HepG2 (cell line): ENCODE data around the gene UQCR11. TPM values are rescaled to one million over a fixed set of nuclear protein-coding genes. Genes with fewer than 3 reads are reported as not detected.

Experiments
- ATAC-seq: fragments of 200-7000 bp; cut with Tn5 transposase; 3 replicates; pipeline ENCODE4 v1.9.1; 2020; ENCODE audit warnings: mild to moderate bottlenecking, moderate library complexity
- BruUV-seq: library from RNA; stranded (reverse); fragments of 400-500 nt; replicated peaks from 2 replicates; lab custom pipeline; 2021; lab: Mats Ljungman, UMichigan
- CTCF ChIA-PET: fragments of 300-600 bp; formaldehyde crosslinking; extraction: SDS; loops from one replicate; lab custom pipeline; 2021; ENCODE audit warnings: low total read pairs, inconsistent platforms, low intra/inter-chr PET ratio; lab: Yijun Ruan, JAX
- POLR2A ChIA-PET: fragments of 350-600 bp; sonication (Branson Sonifier 250); formaldehyde crosslinking; loops from one replicate; lab custom pipeline; 2020; ENCODE audit warnings: antibody characterized with exemption, inconsistent platforms; lab: Yijun Ruan, JAX
- DNase-seq: peaks from one replicate; pipeline ENCODE4 v3.0.0-alpha.2; 2015; ENCODE audit warnings: low spot score
- FAIRE-seq: peaks from 3 replicates; lab custom pipeline; 2011; peaks lifted over from hg19 to GRCh38; lab: Jason Lieb, UNC
- H2AFZ ChIP-seq: one replicate; pipeline ENCODE4 v1.6.1; 2011; ENCODE audit warnings: low read length, inconsistent platforms
- H3K27ac ChIP-seq: fragments of 300-600 bp; 3 replicates; pipeline ENCODE4 v1.8.0; 2011; ENCODE audit warnings: mixed run types, mild to moderate bottlenecking, mixed read lengths, low read length, inconsistent platforms; ENCODE audit not compliant: insufficient read depth; ENCODE audit errors: extremely low read length
- H3K27me3 ChIP-seq, 2 experiments: fragments of 200-600 bp in 1 of 2; 2 replicates in 1 of 2; 3 replicates in 1 of 2; pipeline versions ENCODE4 v1.6.0 to v1.8.0; 2011; ENCODE audit warnings: low read length in 2 of 2, mild to moderate bottlenecking in 2 of 2, moderate library complexity in 2 of 2, inconsistent platforms in 1 of 2; ENCODE audit not compliant: insufficient read depth in 2 of 2, control insufficient read depth in 1 of 2
- H3K36me3 ChIP-seq, 2 experiments: fragments of 200-600 bp in 1 of 2; replicated peaks in 1 of 2; 2 replicates in 1 of 2; 3 replicates in 1 of 2; pipeline versions ENCODE4 v1.5.1 to v1.8.0; 2011; ENCODE audit warnings: low read length in 2 of 2, inconsistent platforms in 1 of 2; ENCODE audit not compliant: insufficient read depth in 2 of 2, control insufficient read depth in 1 of 2
- H3K4me1 ChIP-seq: 2 replicates; pipeline ENCODE4 v1.5.1; 2012; ENCODE audit warnings: low read length, inconsistent platforms; ENCODE audit not compliant: insufficient read depth
- H3K4me2 ChIP-seq: 2 replicates; pipeline ENCODE4 v1.6.0; 2011; ENCODE audit warnings: low read depth, low read length, inconsistent platforms
- H3K4me3 ChIP-seq, 3 experiments: fragments of 200-600 bp in 1 of 3; sonication (generic), shearing (Covaris generic) in 1 of 3; replicated peaks in 1 of 3; 2 replicates each; pipeline ENCODE4 v1.5.1; 2011 to 2016; ENCODE audit warnings: low read length in 3 of 3, inconsistent platforms in 2 of 3, low read depth in 2 of 3, mild to moderate bottlenecking in 2 of 3, control low read depth in 1 of 3, mixed read lengths in 1 of 3; ENCODE audit not compliant: insufficient read depth in 1 of 3
- H3K79me2 ChIP-seq: one replicate; pipeline ENCODE4 v1.6.1; 2011; ENCODE audit warnings: low read length, inconsistent platforms; ENCODE audit not compliant: insufficient read depth
- H3K9ac ChIP-seq: 2 replicates; pipeline ENCODE4 v1.6.0; 2011; ENCODE audit warnings: mild to moderate bottlenecking, low read depth, low read length, inconsistent platforms; ENCODE audit not compliant: insufficient read depth
- H3K9me3 ChIP-seq: 2 replicates; pipeline ENCODE4 v1.5.1; 2012; ENCODE audit warnings: mild to moderate bottlenecking, low read length
- H4K20me1 ChIP-seq: 2 replicates; pipeline ENCODE4 v1.6.0; 2011; ENCODE audit warnings: inconsistent platforms, mild to moderate bottlenecking, low read length, moderate library complexity; ENCODE audit not compliant: insufficient read depth
- ARID4A ChIP-seq: sonication (generic); formaldehyde crosslinking; IDR thresholded peaks from 2 replicates; pipeline ENCODE4 v1.5.0; 2020; ENCODE audit warnings: mild to moderate bottlenecking, missing genetic modification reagents, borderline replicate concordance
- CHD4 ChIP-seq: fragments of 200-600 bp; sonication (generic); IDR thresholded peaks from 2 replicates; pipeline ENCODE4 v1.7.0; 2017; ENCODE audit warnings: mild to moderate bottlenecking, low read length, borderline replicate concordance
- FOSL2 ChIP-seq: sonication (generic); formaldehyde crosslinking; IDR thresholded peaks from 2 replicates; pipeline ENCODE4 v1.4.0; 2020; ENCODE audit warnings: missing genetic modification reagents
- FOXO4 ChIP-seq: sonication (generic); formaldehyde crosslinking; conservative IDR thresholded peaks from 2 replicates; pipeline ENCODE4 v1.8.1; 2023; ENCODE audit warnings: missing genetic modification reagents
- GTF2F1 ChIP-seq: fragments of 150-350 bp; IDR thresholded peaks from 2 replicates; pipeline ENCODE4 v1.6.1; 2014; ENCODE audit warnings: low read length
- PPARG ChIP-seq: conservative IDR thresholded peaks from 2 replicates; pipeline ENCODE4 v1.6.1; 2016; ENCODE audit warnings: missing biosample characterization, missing genetic modification reagents
- ZFX ChIP-seq: sonication (generic); formaldehyde crosslinking; IDR thresholded peaks from 2 replicates; pipeline ENCODE4 v1.4.0; 2020; ENCODE audit warnings: mild to moderate bottlenecking, low read depth, missing genetic modification reagents, moderate library complexity
- WGBS: methylation state at CpG from one replicate; pipeline ENCODE4 v1.1.6; 2017; ENCODE audit warnings: low lambda C conversion rate; 5-methylcytosine and 5-hydroxymethylcytosine counted together
- in situ Hi-C: cut with HindIII; loops from 2 replicates; pipeline ENCODE4 v1.10.0; 2017; ENCODE audit warnings: low pct_unique_long_range_greater_than_20kb; ENCODE audit not compliant: extremely low pct_ligation_motif_present
- intact Hi-C: fragments of 100-400 bp; cut with micrococcal nuclease; formaldehyde crosslinking; loops from one replicate; pipeline ENCODE4 v1.10.0; 2022; ENCODE audit not compliant: unreplicated experiment
- polyA plus RNA-seq, 8 experiments: library from polyadenylated mRNA; depleted of rRNA in 3 of 8; stranded (reverse) in 7 of 8; unstranded in 1 of 8; fragments of >200 nt; fragmentation: Illumina TruSeq in 4 of 8; extraction: Trizol in 4 of 8; gene quantifications; 2 replicates each; pipeline versions ENCODE4 v1.2.1 to v1.2.3, GENCODE V29; 2011 to 2016; ENCODE audit warnings: low read depth in 4 of 8, missing spikeins in 1 of 8, mixed read lengths in 1 of 8; ENCODE audit not compliant: insufficient read depth in 1 of 8
- total RNA-seq, 5 experiments: library from RNA; depleted of rRNA; stranded (reverse); fragments of >200 nt; fragmentation: Illumina TruSeq; extraction: Trizol; gene quantifications; 2 replicates each; pipeline ENCODE4 v1.2.3, GENCODE V29; 2016; ENCODE audit warnings: low read depth in 1 of 5
- TF ChIP-seq, protein P1 (sequence below): fragments of 450-650 bp; IDR thresholded peaks from 2 replicates; pipeline ENCODE4 v1.6.1; 2017; ENCODE audit warnings: mild to moderate bottlenecking
- TF ChIP-seq, protein P2 (sequence below): sonication (generic); formaldehyde crosslinking; IDR thresholded peaks from 2 replicates; pipeline ENCODE4 v1.5.1; 2020; ENCODE audit warnings: mild to moderate bottlenecking, missing genetic modification reagents, moderate library complexity

UQCR11 gene
- total and polyA plus RNA-seq, 2 of the 13 experiments (the other 11 are each of a cell fraction or from before 2014, with no cell fraction given) = 125 to 214 TPM

DNA sequence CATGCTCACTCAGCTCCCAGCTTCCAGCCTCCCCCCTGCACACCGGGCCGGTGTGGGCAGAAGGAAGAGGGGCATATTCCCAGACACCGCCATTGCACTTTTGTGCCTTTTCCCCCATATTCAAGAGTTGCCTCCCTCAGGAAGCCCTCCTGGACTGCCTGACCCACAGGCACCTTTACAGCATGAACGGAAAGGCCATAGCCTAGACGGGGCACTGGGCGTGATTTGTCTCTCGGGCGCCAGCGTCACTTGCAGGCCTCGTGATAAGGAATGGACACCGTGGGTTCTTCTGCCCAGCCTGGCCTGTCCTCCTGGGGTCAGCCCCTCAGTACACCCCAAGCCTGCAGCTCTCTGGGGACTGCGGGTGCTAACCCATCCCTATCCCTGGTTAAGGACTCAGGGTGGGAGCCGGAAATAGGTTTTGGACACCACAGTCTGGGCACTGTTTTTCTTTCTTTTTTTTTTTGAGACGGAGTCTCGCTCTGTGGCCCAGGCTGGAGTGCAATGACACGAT is 933 bp upstream of the UQCR11 start:
- ChIA-PET CTCF (interaction anchor here (1.6 kb wide), 1 partner anchor 161 kb away, joined by 4 read pairs; no protein-coding TSS in a partner anchor), POLR2A (interaction anchor here (1.4 to 2.2 kb wide), 7 partner anchors 13 to 220 kb away, joined by 4 to 24 read pairs (median 5); partner anchors contain the start of gene MBD3)
- Histone ChIP-seq H3K4me3 (peak overlapping the region; percentile 46 to 100 (median 97)), H3K36me3 (peaks cover 2 to 3% of the 10 kb centered on the region in 2 experiments; a peak in 3 of 5 replicates), H3K9me3 (no peaks in the 10 kb centered on the region), H3K9ac (peak overlapping the region; percentile 86), H3K79me2 (peaks cover 34% of the 10 kb centered on the region), H4K20me1 (peaks cover 3% of the 10 kb centered on the region; the same call in 1 of the 2 replicates), H3K4me2 (peak overlapping the region; percentile 94), H3K27ac (peak overlapping the region; percentile 99), H3K4me1 (peaks cover 33% of the 10 kb centered on the region), H2AFZ (no peak overlapping the region), H3K27me3 (no peaks in the 10 kb centered on the region; a peak in 1 of 5 replicates)
- in situ Hi-C loops = no loop called here
- ATAC-seq = peak; percentile 38
- FAIRE-seq = no peak
- intact Hi-C loops = loop anchor here (5.0 kb wide), 1 partner anchor 46 kb away; the partner anchor contains the start of gene TCF3
- no TSS peak for BruUV-seq
- 16% methylated on average over 9 of the region's 16 CpGs for WGBS
- DNase-seq = no peak
- no peak for TF ChIP-seq ARID4A (CRISPR knock-in tag)
- TF ChIP-seq, protein P1, sequence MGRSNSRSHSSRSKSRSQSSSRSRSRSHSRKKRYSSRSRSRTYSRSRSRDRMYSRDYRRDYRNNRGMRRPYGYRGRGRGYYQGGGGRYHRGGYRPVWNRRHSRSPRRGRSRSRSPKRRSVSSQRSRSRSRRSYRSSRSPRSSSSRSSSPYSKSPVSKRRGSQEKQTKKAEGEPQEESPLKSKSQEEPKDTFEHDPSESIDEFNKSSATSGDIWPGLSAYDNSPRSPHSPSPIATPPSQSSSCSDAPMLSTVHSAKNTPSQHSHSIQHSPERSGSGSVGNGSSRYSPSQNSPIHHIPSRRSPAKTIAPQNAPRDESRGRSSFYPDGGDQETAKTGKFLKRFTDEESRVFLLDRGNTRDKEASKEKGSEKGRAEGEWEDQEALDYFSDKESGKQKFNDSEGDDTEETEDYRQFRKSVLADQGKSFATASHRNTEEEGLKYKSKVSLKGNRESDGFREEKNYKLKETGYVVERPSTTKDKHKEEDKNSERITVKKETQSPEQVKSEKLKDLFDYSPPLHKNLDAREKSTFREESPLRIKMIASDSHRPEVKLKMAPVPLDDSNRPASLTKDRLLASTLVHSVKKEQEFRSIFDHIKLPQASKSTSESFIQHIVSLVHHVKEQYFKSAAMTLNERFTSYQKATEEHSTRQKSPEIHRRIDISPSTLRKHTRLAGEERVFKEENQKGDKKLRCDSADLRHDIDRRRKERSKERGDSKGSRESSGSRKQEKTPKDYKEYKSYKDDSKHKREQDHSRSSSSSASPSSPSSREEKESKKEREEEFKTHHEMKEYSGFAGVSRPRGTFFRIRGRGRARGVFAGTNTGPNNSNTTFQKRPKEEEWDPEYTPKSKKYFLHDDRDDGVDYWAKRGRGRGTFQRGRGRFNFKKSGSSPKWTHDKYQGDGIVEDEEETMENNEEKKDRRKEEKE = no peak
- peak; percentile 35; the same call in 1 of the 2 replicates for TF ChIP-seq ZFX
- TF ChIP-seq, protein P2, sequence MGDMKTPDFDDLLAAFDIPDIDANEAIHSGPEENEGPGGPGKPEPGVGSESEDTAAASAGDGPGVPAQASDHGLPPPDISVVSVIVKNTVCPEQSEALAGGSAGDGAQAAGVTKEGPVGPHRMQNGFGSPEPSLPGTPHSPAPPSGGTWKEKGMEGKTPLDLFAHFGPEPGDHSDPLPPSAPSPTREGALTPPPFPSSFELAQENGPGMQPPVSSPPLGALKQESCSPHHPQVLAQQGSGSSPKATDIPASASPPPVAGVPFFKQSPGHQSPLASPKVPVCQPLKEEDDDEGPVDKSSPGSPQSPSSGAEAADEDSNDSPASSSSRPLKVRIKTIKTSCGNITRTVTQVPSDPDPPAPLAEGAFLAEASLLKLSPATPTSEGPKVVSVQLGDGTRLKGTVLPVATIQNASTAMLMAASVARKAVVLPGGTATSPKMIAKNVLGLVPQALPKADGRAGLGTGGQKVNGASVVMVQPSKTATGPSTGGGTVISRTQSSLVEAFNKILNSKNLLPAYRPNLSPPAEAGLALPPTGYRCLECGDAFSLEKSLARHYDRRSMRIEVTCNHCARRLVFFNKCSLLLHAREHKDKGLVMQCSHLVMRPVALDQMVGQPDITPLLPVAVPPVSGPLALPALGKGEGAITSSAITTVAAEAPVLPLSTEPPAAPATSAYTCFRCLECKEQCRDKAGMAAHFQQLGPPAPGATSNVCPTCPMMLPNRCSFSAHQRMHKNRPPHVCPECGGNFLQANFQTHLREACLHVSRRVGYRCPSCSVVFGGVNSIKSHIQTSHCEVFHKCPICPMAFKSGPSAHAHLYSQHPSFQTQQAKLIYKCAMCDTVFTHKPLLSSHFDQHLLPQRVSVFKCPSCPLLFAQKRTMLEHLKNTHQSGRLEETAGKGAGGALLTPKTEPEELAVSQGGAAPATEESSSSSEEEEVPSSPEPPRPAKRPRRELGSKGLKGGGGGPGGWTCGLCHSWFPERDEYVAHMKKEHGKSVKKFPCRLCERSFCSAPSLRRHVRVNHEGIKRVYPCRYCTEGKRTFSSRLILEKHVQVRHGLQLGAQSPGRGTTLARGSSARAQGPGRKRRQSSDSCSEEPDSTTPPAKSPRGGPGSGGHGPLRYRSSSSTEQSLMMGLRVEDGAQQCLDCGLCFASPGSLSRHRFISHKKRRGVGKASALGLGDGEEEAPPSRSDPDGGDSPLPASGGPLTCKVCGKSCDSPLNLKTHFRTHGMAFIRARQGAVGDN (CRISPR knock-in tag) = peak; percentile 68
- 0 out of 2 replicates have a peak, but pooled peaks have one; percentile 14 for TF ChIP-seq FOSL2 (CRISPR knock-in tag)
- no peak for TF ChIP-seq FOXO4 (CRISPR knock-in tag)
- TF ChIP-seq CHD4 = 0 out of 2 replicates have a peak, but pooled peaks have one; percentile 70
- peak; percentile 44 for TF ChIP-seq PPARG (CRISPR knock-in tag)
- no peak for TF ChIP-seq GTF2F1
